Measurements from ENCODE around the gene PTPRN2.

GRCh38 chr7:158003441-158004122 lies 584.0 kb downstream of the PTPRN2 start:
- TF ChIP-seq CTCF (conservative IDR thresholded peaks at IDR 0.05 in 1 of 2, IDR thresholded peaks at IDR 0.05 in 1 of 2; ENCODE audit: low read depth in 1 of 2, low read length in 2 of 2): no peak
- no peak for TF ChIP-seq EZH2 (IDR thresholded peaks at IDR 0.05; ENCODE audit: low read length, missing control alignments)

All from fibroblast of lung (primary cell).